ENCODE results near the gene RBM12.

RBM12 gene

GRCh38 chr20:35704514-35705261 lies 40.0 kb upstream of the RBM12 start:
- Mint-ChIP-seq H3K27ac (peak overlapping the region in 1 of 2 donors; percentile 98), H3K27me3 (no peaks in the 10 kb centered on the region), H3K36me3 (ENCODE audit: insufficient read depth) (peaks cover 96% of the 10 kb centered on the region), H3K9me3 (no peaks in the 10 kb centered on the region), H3K4me1 (ENCODE audit: low read depth in 2 of 2) (peaks cover 8 to 35% of the 10 kb centered on the region in 2 donors), H3K4me3 (no peak overlapping the region)
- DNase-seq (no peak), ATAC-seq (replicated peaks) (no peak)

- H3K4me1 Mint-ChIP-seq (ENCODE audit: low read depth in 2 of 2), result peaks cover 16 to 37% of the 10 kb centered on the region in 2 donors
- no peak overlapping the region for H3K4me3 Mint-ChIP-seq
- DNase-seq (no peak), ATAC-seq (replicated peaks) (no peak)
- H3K9me3 Mint-ChIP-seq, result no peaks in the 10 kb centered on the region
- H3K27ac Mint-ChIP-seq, result peak overlapping the region; percentile 84 to 98
- no peaks in the 10 kb centered on the region for H3K27me3 Mint-ChIP-seq
- peaks cover 93% of the 10 kb centered on the region for H3K36me3 Mint-ChIP-seq (ENCODE audit: insufficient read depth)
Observed at GRCh38 chr20:35702824-35703695, 38.4 kb upstream of the RBM12 start.

- Mint-ChIP-seq H3K27me3 (no peaks in the 10 kb centered on the region), H3K4me3 (no peak overlapping the region), H3K4me1 (ENCODE audit: low read depth in 2 of 2) (peaks cover 24 to 45% of the 10 kb centered on the region in 2 donors), H3K27ac (peak overlapping the region; percentile 84 to 98), H3K36me3 (ENCODE audit: insufficient read depth) (peaks cover 86% of the 10 kb centered on the region), H3K9me3 (no peaks in the 10 kb centered on the region)
- ATAC-seq (replicated peaks) (no peak), DNase-seq (no peak)
Observed at GRCh38 chr20:35702051-35702823, 37.5 kb upstream of the RBM12 start.

DNA sequence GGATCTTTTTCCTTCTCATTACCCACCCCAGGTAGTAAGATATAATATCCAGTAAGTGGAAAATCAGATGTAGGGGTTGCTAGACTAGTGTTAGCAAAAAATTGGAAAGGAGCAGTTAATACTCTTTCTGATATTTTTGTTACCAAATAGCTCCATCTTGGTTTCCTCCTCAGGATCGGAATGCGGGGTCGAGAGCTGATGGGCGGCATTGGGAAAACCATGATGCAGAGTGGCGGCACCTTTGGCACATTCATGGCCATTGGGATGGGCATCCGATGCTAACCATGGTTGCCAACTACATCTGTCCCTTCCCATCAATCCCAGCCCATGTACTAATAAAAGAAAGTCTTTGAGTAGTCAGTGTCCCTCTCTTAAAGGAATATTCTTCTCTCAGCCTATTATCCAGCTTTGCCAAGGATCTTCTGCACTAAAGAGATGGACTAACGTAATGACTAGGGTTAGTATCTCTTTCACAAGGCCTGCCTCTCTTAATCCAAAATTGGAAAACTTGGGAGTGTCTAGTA lies 36.0 kb upstream of the RBM12 start:
- no peak for ATAC-seq (replicated peaks)
- H3K27ac Mint-ChIP-seq, result peak overlapping the region; percentile 98 to 99
- H3K9me3 Mint-ChIP-seq, result no peaks in the 10 kb centered on the region
- no peaks in the 10 kb centered on the region for H3K27me3 Mint-ChIP-seq
- peaks cover 27 to 40% of the 10 kb centered on the region in 2 donors for H3K4me1 Mint-ChIP-seq (ENCODE audit: low read depth in 2 of 2)
- peaks cover 76% of the 10 kb centered on the region for H3K36me3 Mint-ChIP-seq (ENCODE audit: insufficient read depth)
- no peak for DNase-seq
- H3K4me3 Mint-ChIP-seq, result peak overlapping the region; percentile 96 to 97

DNA sequence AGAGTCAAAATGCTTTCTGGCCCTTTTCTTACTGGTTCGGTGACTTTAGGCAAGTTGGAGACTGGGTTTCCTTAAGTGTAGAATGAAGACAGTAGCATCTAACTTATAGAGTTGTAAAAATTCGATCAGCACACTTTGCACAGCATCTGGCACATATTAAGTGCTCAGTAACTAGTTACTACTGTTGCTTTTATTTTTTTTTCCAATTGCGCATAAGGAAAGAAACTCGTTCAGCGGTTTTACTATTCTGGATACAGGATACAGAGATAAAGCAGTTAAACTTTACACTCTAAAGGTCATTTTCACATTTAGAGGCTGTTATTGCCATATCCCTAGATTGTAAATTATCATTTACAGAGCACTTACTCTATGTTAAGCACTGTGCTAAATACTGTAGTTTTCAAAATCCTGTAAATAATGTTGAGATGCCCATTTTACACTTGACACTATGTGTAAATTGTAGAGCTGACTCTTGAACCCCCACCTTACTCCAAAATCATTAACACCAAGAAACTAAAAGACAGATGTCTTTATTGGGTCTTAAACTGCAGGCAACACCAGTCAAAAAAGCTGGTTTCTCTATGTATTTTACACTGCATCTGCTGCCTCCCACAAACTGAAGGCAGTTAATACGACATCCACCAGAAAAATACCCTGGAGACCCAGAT lies 35.4 kb upstream of the RBM12 start:
- Mint-ChIP-seq H3K4me3 (peak overlapping the region; percentile 96 to 97), H3K9me3 (no peaks in the 10 kb centered on the region), H3K36me3 (ENCODE audit: insufficient read depth) (peaks cover 76% of the 10 kb centered on the region), H3K4me1 (ENCODE audit: low read depth in 2 of 2) (peaks cover 27 to 45% of the 10 kb centered on the region in 2 donors), H3K27ac (peak overlapping the region; percentile 98 to 99), H3K27me3 (no peaks in the 10 kb centered on the region)
- ATAC-seq (replicated peaks) (no peak), DNase-seq (no peak)

DNA sequence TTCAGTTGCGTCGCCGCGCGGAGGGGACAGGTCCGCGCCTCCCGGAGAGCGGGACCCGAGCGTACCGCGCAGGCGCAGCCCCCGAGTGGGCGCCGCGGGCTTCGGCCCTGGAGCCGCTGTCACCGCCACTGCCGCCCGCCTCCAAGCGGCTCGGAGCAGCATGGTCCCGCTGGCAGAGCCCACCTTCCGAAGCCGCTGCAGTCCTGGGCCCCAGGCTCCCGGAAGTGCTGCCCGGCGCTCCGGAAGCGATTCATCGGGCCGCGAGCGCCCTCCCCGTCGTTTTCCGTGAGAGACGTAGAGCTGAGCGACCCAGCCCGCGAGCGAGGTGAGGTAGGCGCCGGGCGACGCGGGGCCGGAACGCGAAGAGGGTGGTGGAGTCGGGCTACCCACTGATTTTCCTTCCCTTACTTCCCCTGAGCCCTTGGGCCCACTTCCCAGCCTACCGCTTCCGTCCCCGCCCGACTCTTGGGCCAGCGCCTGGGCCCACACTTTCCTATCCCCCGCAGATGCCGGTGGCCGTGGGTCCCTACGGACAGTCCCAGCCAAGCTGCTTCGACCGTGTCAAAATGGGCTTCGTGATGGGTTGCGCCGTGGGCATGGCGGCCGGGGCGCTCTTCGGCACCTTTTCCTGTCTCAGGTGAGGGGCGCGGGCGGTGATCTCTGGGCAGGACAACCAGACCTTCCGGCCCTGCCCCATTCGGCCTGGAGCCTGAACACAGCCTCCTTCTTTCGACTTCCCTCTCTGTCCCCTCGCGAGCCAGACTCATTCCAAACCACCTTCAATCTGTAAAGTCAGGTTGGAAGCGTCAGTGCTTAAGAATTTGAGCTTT lies 34.6 kb upstream of the RBM12 start, which contains the start of the genes NFS1 and ROMO1:
NFS1 (minus strand) TSS at position 226 of the 830 bp plus-strand sequence; CDS start at position 162, 64 bp downstream.
ROMO1 (plus strand) TSS at position 279 of the 830 bp plus-strand sequence; CDS start at position 507, 228 bp downstream.
- Mint-ChIP-seq H3K27ac (peak within 1 kb of the TSS; percentile 98 to 99), H3K27me3 (no peaks in the 10 kb centered on the region), H3K4me3 (peak within 1 kb of the TSS; percentile 96 to 97), H3K9me3 (no peaks in the 10 kb centered on the region), H3K4me1 (ENCODE audit: low read depth in 2 of 2) (peaks cover 27 to 41% of the 10 kb centered on the region in 2 donors), H3K36me3 (ENCODE audit: insufficient read depth) (peaks cover 73% of the 10 kb centered on the region)
- ATAC-seq (replicated peaks) (peak; percentile 91), DNase-seq (peak; percentile 79 to 83 (median 80))

- DNase-seq (no peak), ATAC-seq (replicated peaks) (peak; percentile 26)
- H3K36me3 Mint-ChIP-seq (ENCODE audit: insufficient read depth), result peaks cover 69% of the 10 kb centered on the region
- no peaks in the 10 kb centered on the region for H3K9me3 Mint-ChIP-seq
- H3K27me3 Mint-ChIP-seq, result no peaks in the 10 kb centered on the region
- peaks cover 25 to 35% of the 10 kb centered on the region in 2 donors for H3K4me1 Mint-ChIP-seq (ENCODE audit: low read depth in 2 of 2)
- H3K4me3 Mint-ChIP-seq, result peak overlapping the region; percentile 96 to 97
- peak overlapping the region; percentile 98 to 99 for H3K27ac Mint-ChIP-seq
Observed at GRCh38 chr20:35698298-35699126, 33.8 kb upstream of the RBM12 start.

- Mint-ChIP-seq H3K9me3 (no peaks in the 10 kb centered on the region), H3K4me1 (ENCODE audit: low read depth in 2 of 2) (peaks cover 25 to 35% of the 10 kb centered on the region in 2 donors), H3K36me3 (ENCODE audit: insufficient read depth) (peaks cover 69% of the 10 kb centered on the region), H3K27ac (peak overlapping the region; percentile 98 to 99), H3K27me3 (no peaks in the 10 kb centered on the region), H3K4me3 (peak overlapping the region; percentile 96 to 97)
- DNase-seq (no peak), ATAC-seq (replicated peaks) (no peak)
Observed at GRCh38 chr20:35697696-35698297, 33.1 kb upstream of the RBM12 start.

- ATAC-seq (replicated peaks) (no peak), DNase-seq (no peak)
- Mint-ChIP-seq H3K4me1 (ENCODE audit: low read depth in 2 of 2) (peaks cover 25 to 35% of the 10 kb centered on the region in 2 donors), H3K36me3 (ENCODE audit: insufficient read depth) (peaks cover 63% of the 10 kb centered on the region), H3K9me3 (no peaks in the 10 kb centered on the region), H3K4me3 (no peak overlapping the region), H3K27ac (no peak overlapping the region), H3K27me3 (no peaks in the 10 kb centered on the region)
Observed at GRCh38 chr20:35695978-35696377, 31.3 kb upstream of the RBM12 start.

DNA sequence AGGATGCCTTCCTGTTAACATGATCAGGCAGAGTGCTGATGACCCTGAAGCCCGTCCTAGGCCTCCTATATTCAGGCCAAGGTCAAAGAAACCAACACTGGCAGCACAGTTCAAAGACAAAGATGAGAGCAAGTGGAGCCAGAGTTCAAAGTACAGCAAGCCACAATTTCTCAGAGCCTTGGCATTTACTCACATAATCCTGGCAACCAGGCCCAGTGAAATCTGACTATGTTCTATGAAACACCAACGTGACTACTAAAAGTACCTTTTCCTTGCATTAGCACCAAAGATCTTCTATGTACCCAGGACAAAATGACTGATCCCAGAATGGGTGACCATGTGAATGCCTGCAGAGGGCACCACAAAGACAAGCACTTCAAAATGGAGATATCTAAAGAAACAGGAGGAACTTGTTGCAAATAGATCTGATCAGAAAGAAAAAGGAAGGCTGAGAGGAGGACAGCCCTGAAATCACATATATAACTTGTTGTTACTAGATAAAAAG lies 30.6 kb upstream of the RBM12 start:
- no peak for DNase-seq

GRCh38 chr20:35690265-35690664 lies 25.6 kb upstream of the RBM12 start:
- Mint-ChIP-seq H3K27ac (no peak overlapping the region), H3K9me3 (no peaks in the 10 kb centered on the region), H3K4me3 (no peak overlapping the region), H3K4me1 (ENCODE audit: low read depth in 2 of 2) (peaks cover 0 to 2% of the 10 kb centered on the region in 2 donors), H3K27me3 (no peaks in the 10 kb centered on the region), H3K36me3 (ENCODE audit: insufficient read depth) (peaks cover 65% of the 10 kb centered on the region)
- ATAC-seq (replicated peaks) (no peak), DNase-seq (no peak)

More for the DNA sequence above, 30.6 kb upstream of the RBM12 start:
- Mint-ChIP-seq H3K9me3 (no peaks in the 10 kb centered on the region), H3K36me3 (ENCODE audit: insufficient read depth) (peaks cover 63% of the 10 kb centered on the region), H3K27ac (peak overlapping the region in 1 of 2 donors; percentile 17), H3K27me3 (no peaks in the 10 kb centered on the region), H3K4me3 (no peak overlapping the region), H3K4me1 (ENCODE audit: low read depth in 2 of 2) (peaks cover 24 to 33% of the 10 kb centered on the region in 2 donors)
- no peak for ATAC-seq (replicated peaks)
